OCI-LY3 (cell line): Measurements from ENCODE around the gene KRTAP10-8.

ENCODE experiments used
- H2AFZ ChIP-seq: fragments of 200-600, 300-600 bp; shearing (Covaris generic); 2 replicates; pipeline ENCODE4 v1.6.0; 2014; ENCODE audit warnings: antibody characterized with exemption, low read depth, low read length
- H3K27ac ChIP-seq: fragments of 200-600, 300-600 bp; sonication (generic); 2 replicates; pipeline ENCODE4 v1.5.1; 2014; ENCODE audit warnings: mild to moderate bottlenecking, low read length, moderate library complexity, mixed read lengths
- H3K27me3 ChIP-seq: fragments of 200-600, 300-600 bp; sonication (generic); 2 replicates; pipeline ENCODE4 v1.6.1; 2014; ENCODE audit warnings: low read depth, low read length, mixed read lengths
- H3K36me3 ChIP-seq: fragments of 200-600, 300-600 bp; sonication (generic); replicated peaks from 2 replicates; pipeline ENCODE3; 2014; ENCODE audit warnings: low read depth, low read length, mixed read lengths
- H3K4me1 ChIP-seq: fragments of 300-600, 200-600 bp; sonication (generic); 2 replicates; pipeline ENCODE4 v1.6.1; 2014; ENCODE audit warnings: low read length, mixed read lengths
- H3K4me2 ChIP-seq: fragments of 200-600, 300-600 bp; sonication (generic); 2 replicates; pipeline ENCODE4 v1.6.1; 2014; ENCODE audit warnings: low read length, mixed read lengths
- H3K4me3 ChIP-seq: fragments of 300-600, 200-600 bp; sonication (generic); 2 replicates; pipeline ENCODE4 v1.5.1; 2014; ENCODE audit warnings: antibody characterized with exemption, mild to moderate bottlenecking, low read length, moderate library complexity
- H3K79me2 ChIP-seq: fragments of 300-600, 200-600 bp; shearing (Covaris generic); 2 replicates; pipeline ENCODE4 v1.6.1; 2014; ENCODE audit warnings: mild to moderate bottlenecking, low read length, mixed read lengths
- H3K9ac ChIP-seq: fragments of 300-600, 200-600 bp; shearing (Covaris generic); 2 replicates; pipeline ENCODE4 v1.6.0; 2014; ENCODE audit warnings: mild to moderate bottlenecking, low read length, moderate library complexity
- H3K9me3 ChIP-seq: fragments of 200-600, 300-600 bp; shearing (Covaris generic); 2 replicates; pipeline ENCODE4 v1.6.1; 2014; ENCODE audit warnings: low read length, mixed read lengths; ENCODE audit not compliant: insufficient read depth
- H4K20me1 ChIP-seq: fragments of 200-600, 300-600 bp; sonication (generic); 2 replicates; pipeline ENCODE4 v1.6.1; 2016; ENCODE audit warnings: low read length, mixed read lengths; ENCODE audit not compliant: insufficient read depth
- EZH2phosphoT487 ChIP-seq: fragments of 200-600 bp; shearing (Covaris generic); IDR thresholded peaks from 2 replicates; pipeline ENCODE4 v1.6.1; 2018; ENCODE audit warnings: antibody characterized with exemption, mixed run types, low read depth
- TF ChIP-seq, protein P1 (sequence below): fragments of 200-600, 300-600 bp; sonication (generic); IDR thresholded peaks from 2 replicates; pipeline ENCODE4 v1.5.1; 2014; ENCODE audit warnings: antibody characterized with exemption, low read length, low read depth

The KRTAP10-8 gene

DNA sequence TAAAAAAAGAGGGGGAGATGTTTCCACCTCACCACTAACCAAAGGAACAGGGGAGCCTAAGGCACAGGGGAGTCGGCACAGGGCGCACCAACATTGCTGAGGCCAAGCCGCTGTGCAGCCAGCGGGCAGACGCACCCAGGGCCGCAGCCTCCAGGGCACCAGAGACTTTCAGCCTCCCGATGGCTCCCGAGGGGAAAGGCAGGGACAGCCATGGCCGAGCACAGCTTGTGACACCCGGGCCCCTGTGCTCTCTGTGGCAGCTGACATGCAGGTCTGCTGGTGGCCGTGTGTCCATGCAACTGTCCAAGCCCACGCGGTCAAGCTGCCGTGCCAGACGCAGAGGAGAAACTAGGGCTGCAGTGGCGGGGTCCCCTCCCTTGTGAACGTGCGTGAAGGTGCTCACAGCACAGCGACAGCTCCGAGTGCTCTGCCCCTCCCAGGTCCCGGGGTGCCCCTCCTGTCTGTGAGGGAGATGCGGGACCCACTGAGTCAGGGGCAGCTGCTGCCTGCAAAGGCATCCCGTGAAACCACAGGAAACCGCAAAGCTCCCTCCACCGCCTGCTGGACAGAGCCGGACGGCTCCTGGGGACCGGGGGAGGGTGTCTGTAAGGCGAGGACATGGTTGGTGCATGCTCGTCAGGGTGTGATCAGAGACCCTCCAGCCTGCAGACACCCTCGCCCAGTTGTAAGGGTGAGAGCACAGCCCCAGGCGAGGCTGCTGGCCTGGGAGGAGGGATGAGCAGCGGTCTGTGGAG, 36.9 kb downstream of the KRTAP10-8 start:
- Histone ChIP-seq H3K4me2 (no peak overlapping the region), H3K79me2 (no peaks in the 10 kb centered on the region), H2AFZ (no peak overlapping the region), H3K9me3 (no peaks in the 10 kb centered on the region), H3K27me3 (no peaks in the 10 kb centered on the region), H3K9ac (no peak overlapping the region), H3K27ac (no peak overlapping the region), H3K4me1 (no peaks in the 10 kb centered on the region), H4K20me1 (no peaks in the 10 kb centered on the region), H3K36me3 (no peaks in the 10 kb centered on the region), H3K4me3 (no peak overlapping the region)
- TF ChIP-seq, protein P1, sequence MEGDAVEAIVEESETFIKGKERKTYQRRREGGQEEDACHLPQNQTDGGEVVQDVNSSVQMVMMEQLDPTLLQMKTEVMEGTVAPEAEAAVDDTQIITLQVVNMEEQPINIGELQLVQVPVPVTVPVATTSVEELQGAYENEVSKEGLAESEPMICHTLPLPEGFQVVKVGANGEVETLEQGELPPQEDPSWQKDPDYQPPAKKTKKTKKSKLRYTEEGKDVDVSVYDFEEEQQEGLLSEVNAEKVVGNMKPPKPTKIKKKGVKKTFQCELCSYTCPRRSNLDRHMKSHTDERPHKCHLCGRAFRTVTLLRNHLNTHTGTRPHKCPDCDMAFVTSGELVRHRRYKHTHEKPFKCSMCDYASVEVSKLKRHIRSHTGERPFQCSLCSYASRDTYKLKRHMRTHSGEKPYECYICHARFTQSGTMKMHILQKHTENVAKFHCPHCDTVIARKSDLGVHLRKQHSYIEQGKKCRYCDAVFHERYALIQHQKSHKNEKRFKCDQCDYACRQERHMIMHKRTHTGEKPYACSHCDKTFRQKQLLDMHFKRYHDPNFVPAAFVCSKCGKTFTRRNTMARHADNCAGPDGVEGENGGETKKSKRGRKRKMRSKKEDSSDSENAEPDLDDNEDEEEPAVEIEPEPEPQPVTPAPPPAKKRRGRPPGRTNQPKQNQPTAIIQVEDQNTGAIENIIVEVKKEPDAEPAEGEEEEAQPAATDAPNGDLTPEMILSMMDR: no peak
- no peak for TF ChIP-seq EZH2phosphoT487

GRCh38 chr21:44649521-44650100, 37.7 kb downstream of the KRTAP10-8 start:
- no peaks in the 10 kb centered on the region for H4K20me1 ChIP-seq
- no peak overlapping the region for H3K27ac ChIP-seq
- no peak overlapping the region for H3K4me2 ChIP-seq
- H3K9ac ChIP-seq: no peak overlapping the region
- H3K9me3 ChIP-seq: no peaks in the 10 kb centered on the region
- no peak overlapping the region for H2AFZ ChIP-seq
- no peaks in the 10 kb centered on the region for H3K36me3 ChIP-seq
- H3K4me1 ChIP-seq: no peaks in the 10 kb centered on the region
- no peak overlapping the region for H3K4me3 ChIP-seq
- no peaks in the 10 kb centered on the region for H3K79me2 ChIP-seq
- H3K27me3 ChIP-seq: no peaks in the 10 kb centered on the region
- TF ChIP-seq EZH2phosphoT487: no peak
- TF ChIP-seq, protein P1: no peak

- no peaks in the 10 kb centered on the region for H3K4me1 ChIP-seq
- H2AFZ ChIP-seq: no peak overlapping the region
- TF ChIP-seq, protein P1: no peak
- TF ChIP-seq EZH2phosphoT487: no peak
- no peak overlapping the region for H3K4me3 ChIP-seq
- no peaks in the 10 kb centered on the region for H3K36me3 ChIP-seq
- H4K20me1 ChIP-seq: no peaks in the 10 kb centered on the region
- no peaks in the 10 kb centered on the region for H3K9me3 ChIP-seq
- H3K4me2 ChIP-seq: no peak overlapping the region
- H3K9ac ChIP-seq: no peak overlapping the region
- H3K27ac ChIP-seq: no peak overlapping the region
- H3K79me2 ChIP-seq: no peaks in the 10 kb centered on the region
- H3K27me3 ChIP-seq: no peaks in the 10 kb centered on the region
Measured at GRCh38 chr21:44650265-44650972, 38.5 kb downstream of the KRTAP10-8 start.

DNA sequence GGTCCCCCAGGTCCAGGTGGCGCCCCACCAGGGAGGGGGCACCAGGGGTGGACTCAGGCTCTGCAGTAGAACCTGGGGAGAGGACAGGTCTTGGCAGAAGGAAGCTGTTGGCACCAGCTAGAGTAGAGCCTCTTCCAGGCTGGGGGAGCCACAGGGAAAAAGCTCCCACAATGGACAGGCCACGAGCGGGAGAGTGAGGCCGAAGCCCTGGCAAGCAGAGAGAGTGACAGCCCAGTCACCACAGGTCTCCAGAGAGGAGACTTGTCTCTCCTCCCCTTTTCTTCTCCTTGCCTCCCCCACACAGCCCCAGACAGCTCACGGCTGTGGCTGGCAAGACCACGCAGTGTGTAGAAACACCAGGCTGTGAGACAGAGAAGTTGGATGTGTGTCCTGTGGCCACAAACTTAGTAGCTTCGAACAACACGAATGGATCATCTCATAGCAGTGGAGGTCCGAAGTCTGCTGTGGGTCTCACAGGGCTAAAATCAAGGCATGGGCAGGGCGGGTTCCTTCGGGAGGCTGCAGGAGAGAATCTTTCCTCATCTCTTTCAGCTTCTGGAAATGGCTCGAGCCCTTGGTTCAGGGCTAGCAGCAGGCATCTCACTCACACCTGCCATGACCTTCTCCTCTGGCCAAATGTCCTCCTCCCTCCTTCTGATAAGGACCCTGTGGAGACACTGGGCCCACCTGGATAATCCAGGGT, 39.2 kb downstream of the KRTAP10-8 start:
- Histone ChIP-seq H2AFZ (no peak overlapping the region), H4K20me1 (no peaks in the 10 kb centered on the region), H3K4me1 (no peaks in the 10 kb centered on the region), H3K79me2 (no peaks in the 10 kb centered on the region), H3K9ac (no peak overlapping the region), H3K27ac (no peak overlapping the region), H3K36me3 (no peaks in the 10 kb centered on the region), H3K4me2 (no peak overlapping the region), H3K4me3 (no peak overlapping the region), H3K27me3 (no peaks in the 10 kb centered on the region), H3K9me3 (no peaks in the 10 kb centered on the region)
- TF ChIP-seq EZH2phosphoT487: no peak
- TF ChIP-seq, protein P1: no peak
